Astrocyte (in vitro differentiated cells and primary cell): Measurements from ENCODE around the gene SRR.

Experiments used
- EZH2 ChIP-seq: IDR thresholded peaks from 2 replicates; pipeline ENCODE4 v1.6.1; 2012; ENCODE audit warnings: mild to moderate bottlenecking, low read length, inconsistent platforms; ENCODE audit not compliant: insufficient read depth
- TF ChIP-seq, protein P1 (sequence below): IDR thresholded peaks from 2 replicates; pipeline ENCODE4 v1.5.1; 2011; ENCODE audit warnings: low read depth, mild to moderate bottlenecking, inconsistent platforms, low read length, moderate library complexity; ENCODE audit not compliant: insufficient read depth

GRCh38 chr17:2274414-2274813, 29.3 kb upstream of the SRR start:
- TF ChIP-seq, protein P1, sequence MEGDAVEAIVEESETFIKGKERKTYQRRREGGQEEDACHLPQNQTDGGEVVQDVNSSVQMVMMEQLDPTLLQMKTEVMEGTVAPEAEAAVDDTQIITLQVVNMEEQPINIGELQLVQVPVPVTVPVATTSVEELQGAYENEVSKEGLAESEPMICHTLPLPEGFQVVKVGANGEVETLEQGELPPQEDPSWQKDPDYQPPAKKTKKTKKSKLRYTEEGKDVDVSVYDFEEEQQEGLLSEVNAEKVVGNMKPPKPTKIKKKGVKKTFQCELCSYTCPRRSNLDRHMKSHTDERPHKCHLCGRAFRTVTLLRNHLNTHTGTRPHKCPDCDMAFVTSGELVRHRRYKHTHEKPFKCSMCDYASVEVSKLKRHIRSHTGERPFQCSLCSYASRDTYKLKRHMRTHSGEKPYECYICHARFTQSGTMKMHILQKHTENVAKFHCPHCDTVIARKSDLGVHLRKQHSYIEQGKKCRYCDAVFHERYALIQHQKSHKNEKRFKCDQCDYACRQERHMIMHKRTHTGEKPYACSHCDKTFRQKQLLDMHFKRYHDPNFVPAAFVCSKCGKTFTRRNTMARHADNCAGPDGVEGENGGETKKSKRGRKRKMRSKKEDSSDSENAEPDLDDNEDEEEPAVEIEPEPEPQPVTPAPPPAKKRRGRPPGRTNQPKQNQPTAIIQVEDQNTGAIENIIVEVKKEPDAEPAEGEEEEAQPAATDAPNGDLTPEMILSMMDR = no peak
- TF ChIP-seq EZH2 = no peak
